ENCODE results near the gene RNGTT. TPM values are rescaled to one million over a fixed set of nuclear protein-coding genes. Genes with fewer than 3 reads are reported as not detected.

The RNGTT gene
- total and polyA plus RNA-seq, 8 donors: 1.7 to 6.1 (median 2.9) TPM

DNA sequence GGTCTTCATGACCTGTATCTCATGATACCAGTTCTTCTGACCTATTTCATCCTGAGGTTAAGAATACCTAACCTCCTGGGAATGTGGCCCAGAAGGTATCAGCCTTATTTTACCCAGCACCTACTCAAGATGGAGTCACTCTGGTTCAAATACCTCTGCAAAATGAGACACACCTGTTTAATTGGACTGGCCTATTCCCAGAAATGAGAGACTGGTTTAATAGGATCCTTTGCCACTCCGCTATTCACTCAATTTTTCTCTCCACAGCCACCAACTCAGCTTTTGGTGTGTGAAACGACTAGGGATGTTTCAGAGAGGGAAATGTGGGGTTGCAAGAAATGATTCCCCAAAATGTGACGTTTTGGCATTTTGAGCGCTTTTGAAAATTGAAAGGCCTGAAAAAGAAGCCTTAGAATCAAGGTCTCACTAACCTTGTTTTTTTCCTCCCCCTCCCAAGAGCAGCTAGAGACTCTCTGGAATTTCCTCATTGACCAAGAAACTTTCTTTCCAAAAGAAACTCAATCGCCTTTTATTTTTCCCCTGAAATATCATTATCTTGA is 45.5 kb upstream of the RNGTT start:
- no peaks in the 10 kb centered on the region for H3K27me3 ChIP-seq
- H3K27ac ChIP-seq: no peak overlapping the region
- TF ChIP-seq, protein P1, sequence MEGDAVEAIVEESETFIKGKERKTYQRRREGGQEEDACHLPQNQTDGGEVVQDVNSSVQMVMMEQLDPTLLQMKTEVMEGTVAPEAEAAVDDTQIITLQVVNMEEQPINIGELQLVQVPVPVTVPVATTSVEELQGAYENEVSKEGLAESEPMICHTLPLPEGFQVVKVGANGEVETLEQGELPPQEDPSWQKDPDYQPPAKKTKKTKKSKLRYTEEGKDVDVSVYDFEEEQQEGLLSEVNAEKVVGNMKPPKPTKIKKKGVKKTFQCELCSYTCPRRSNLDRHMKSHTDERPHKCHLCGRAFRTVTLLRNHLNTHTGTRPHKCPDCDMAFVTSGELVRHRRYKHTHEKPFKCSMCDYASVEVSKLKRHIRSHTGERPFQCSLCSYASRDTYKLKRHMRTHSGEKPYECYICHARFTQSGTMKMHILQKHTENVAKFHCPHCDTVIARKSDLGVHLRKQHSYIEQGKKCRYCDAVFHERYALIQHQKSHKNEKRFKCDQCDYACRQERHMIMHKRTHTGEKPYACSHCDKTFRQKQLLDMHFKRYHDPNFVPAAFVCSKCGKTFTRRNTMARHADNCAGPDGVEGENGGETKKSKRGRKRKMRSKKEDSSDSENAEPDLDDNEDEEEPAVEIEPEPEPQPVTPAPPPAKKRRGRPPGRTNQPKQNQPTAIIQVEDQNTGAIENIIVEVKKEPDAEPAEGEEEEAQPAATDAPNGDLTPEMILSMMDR (IDR thresholded peaks at IDR 0.05): no peak
- no peaks in the 10 kb centered on the region for H3K4me1 ChIP-seq
- no peaks in the 10 kb centered on the region for H3K9me3 ChIP-seq
- H3K4me3 ChIP-seq: no peak overlapping the region
- DNase-seq (no peak), FAIRE-seq (no peak), ATAC-seq (no peak)
- WGBS, 2 donors: 73 to 81% methylated on average over 5 of the region's 5 CpGs
- intact Hi-C loops (cut with DNase I): no loop called here
- no peaks in the 10 kb centered on the region for H3K36me3 ChIP-seq

DNA sequence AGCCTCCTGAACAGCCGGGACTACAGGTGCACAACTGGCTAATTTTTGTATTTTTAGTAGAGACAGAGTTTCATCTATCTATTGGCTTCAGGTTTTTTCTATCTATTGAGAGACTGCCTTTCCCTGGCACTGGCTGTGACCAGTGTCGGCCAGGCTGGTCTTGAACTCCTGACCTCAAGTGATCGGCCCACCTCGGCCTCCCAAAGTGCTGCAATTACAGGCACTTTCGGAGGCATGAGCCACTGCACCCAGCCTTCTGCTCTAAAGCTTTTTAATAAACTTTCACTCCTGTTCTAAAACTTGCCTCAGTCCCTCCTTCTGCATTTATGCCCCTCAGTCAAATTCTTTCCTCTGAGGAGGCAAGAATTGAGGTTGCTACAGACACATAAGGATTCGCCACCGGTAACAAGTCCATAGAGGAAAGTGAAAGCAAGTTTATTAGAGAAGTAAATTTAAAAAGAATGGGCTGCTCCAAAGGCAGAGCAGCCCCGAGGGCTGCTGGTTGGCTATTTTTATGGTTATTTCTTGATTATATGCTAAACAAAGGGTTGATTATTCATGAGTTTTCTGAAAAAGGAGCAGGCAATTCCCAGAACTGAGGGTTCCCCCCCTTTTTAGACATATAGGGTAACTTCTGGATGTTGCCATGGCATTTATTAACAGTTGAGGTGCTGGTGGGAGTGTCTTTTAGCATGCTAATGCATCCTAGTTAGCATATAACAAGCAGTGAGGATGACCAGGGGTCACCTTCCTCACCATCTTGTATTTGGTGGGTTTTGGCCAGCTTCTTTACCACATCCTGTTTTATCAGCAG is 44.8 kb upstream of the RNGTT start:
- no peak overlapping the region for H3K4me3 ChIP-seq
- H3K36me3 ChIP-seq: no peaks in the 10 kb centered on the region
- H3K27ac ChIP-seq: no peak overlapping the region
- 85 to 86% methylated on average over 8 of the region's 8 CpGs for WGBS, 2 donors
- TF ChIP-seq, protein P1 (IDR thresholded peaks at IDR 0.05): no peak
- ATAC-seq (peak in 1 of 4 donors; percentile 27), FAIRE-seq (no peak), DNase-seq (no peak)
- H3K9me3 ChIP-seq: no peaks in the 10 kb centered on the region
- no peaks in the 10 kb centered on the region for H3K27me3 ChIP-seq
- H3K4me1 ChIP-seq: no peaks in the 10 kb centered on the region
- intact Hi-C loops (cut with DNase I): no loop called here

DNA sequence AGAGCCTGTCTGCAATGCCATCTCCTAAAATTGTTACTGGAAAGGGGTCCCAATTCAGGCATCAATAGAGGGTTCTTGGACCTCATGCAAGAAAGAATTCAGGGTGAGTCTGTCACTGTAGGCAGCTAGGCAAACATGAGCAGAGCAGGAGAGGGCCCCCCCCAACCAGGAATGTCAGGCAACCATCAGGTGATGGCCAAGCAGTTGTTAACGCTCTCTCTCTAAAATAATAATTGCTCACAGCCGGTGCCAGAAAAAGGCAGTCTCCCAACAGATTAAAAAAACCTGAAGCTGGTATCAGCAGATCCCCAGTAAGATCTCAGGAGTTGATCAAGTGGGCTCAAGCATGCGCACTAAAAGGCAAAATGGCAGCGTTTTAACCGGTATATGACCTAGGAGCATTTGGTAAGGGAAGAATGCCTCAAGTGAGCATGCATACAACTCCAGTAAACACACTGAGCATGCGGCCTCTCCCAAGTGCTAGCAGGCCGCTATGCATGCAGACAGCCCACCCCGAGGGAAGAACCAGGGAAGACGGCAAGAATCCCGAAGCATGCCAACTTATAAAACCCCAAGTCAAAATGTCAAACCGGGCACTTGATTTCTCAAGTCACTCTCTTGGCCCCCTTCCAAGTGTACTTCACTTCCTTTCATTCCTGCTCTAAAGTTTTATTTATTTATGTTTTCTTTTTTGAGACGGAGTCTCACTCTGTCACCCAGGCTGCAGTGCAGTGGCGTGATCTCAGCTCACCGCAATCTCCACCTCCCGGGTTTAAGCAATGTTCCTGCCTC is 44.0 kb upstream of the RNGTT start:
- no peaks in the 10 kb centered on the region for H3K36me3 ChIP-seq
- H3K4me3 ChIP-seq: no peak overlapping the region
- intact Hi-C loops (cut with DNase I): no loop called here
- no peaks in the 10 kb centered on the region for H3K27me3 ChIP-seq
- 71 to 72% methylated on average over 15 of the region's 15 CpGs for WGBS, 2 donors
- TF ChIP-seq, protein P1 (IDR thresholded peaks at IDR 0.05): no peak
- H3K9me3 ChIP-seq: no peaks in the 10 kb centered on the region
- no peaks in the 10 kb centered on the region for H3K4me1 ChIP-seq
- H3K27ac ChIP-seq: no peak overlapping the region
- DNase-seq: no peak
- FAIRE-seq: no peak
- peak in 2 of 4 donors; percentile 46 to 54 for ATAC-seq

DNA sequence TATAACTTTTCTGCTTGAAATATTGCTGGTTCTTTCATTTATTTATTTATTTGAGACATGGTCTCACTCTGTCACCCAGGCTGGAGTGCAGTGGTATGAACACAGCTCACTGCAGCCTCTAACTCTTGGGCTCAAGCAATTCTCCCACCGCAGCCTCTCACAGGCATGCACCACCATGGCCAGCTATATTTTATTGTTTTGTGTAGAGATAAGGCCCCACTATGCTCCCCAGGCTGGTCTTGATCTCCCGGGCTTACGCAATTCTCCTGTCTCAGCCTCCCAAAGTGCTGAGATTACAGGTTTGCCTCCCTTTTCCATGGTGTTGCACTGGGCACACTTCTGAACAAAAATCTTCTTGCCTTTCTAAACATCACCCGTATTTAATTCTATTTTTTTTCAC is 39.1 kb upstream of the RNGTT start:
- no peaks in the 10 kb centered on the region for H3K36me3 ChIP-seq
- DNase-seq: no peak
- FAIRE-seq: no peak
- intact Hi-C loops (cut with DNase I): no loop called here
- H3K27ac ChIP-seq: no peak overlapping the region
- ATAC-seq: no peak
- 79 to 87% methylated on average over 4 of the region's 4 CpGs for WGBS, 2 donors
- no peaks in the 10 kb centered on the region for H3K4me1 ChIP-seq
- H3K27me3 ChIP-seq: no peaks in the 10 kb centered on the region
- TF ChIP-seq, protein P1 (IDR thresholded peaks at IDR 0.05): no peak
- no peaks in the 10 kb centered on the region for H3K9me3 ChIP-seq
- H3K4me3 ChIP-seq: no peak overlapping the region

All from pancreas (tissue), 10 donors.